GM19043 (cell line): Measurements from ENCODE around the gene FEZF2.

Experiments
- ATAC-seq: cut with Tn5 transposase; IDR thresholded peaks from one replicate; pipeline ENCODE4 v1.9.1; 2021; ENCODE audit warnings: low read depth; ENCODE audit not compliant: unreplicated experiment

Gene FEZF2

DNA sequence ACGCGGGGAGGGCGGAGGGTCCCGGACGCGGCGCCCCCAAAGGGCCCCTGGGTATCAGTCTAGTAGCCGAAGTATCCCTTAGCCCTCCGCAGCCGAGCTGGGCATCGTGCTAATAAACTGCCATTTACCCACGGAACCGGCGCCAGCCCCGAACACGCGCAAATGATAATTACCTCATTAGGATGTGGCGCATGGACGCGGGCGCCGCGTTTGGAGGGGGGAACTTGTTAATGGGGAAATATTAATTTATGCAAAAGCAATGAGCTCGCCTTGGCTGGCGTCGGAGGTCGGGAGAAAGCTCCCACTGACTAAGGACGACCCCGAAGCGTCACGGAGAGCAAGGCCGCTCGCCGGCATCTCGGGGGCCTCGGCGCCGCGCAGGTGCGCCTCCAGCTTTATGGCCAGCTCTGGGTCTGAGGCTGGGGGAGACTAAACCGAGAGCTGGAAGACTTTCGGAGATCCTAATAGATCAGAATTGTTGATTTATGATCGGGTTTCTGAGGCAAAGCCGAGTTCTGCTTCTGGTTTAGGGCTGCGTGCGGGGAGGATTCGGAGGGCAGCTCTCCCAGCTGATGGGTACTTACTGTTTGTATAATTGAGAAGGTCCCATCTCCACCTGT lies 474 bp upstream of the FEZF2 start:
- no peak for ATAC-seq

DNA sequence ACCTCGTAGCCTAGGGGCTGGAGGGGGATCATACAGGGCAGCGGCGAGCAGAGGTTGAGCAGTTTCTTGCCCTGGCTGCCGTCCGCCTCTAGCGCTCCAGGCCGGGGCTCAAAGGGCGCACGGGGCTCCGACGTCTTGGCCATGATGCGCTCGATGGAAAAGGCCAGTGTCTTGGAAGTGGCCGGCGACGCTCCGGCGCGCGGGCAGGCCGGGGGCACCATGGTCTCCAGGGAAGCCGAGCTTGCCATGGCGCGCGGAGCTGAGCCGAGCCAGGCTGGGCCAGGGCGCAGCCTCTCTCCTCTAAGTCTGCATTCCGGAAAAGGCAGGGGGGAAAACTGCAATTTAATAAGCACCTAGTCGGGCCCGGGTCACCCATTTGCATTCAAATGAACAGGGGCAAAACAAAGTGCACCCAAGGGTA lies 719 bp downstream of the FEZF2 start:
- ATAC-seq: no peak

DNA sequence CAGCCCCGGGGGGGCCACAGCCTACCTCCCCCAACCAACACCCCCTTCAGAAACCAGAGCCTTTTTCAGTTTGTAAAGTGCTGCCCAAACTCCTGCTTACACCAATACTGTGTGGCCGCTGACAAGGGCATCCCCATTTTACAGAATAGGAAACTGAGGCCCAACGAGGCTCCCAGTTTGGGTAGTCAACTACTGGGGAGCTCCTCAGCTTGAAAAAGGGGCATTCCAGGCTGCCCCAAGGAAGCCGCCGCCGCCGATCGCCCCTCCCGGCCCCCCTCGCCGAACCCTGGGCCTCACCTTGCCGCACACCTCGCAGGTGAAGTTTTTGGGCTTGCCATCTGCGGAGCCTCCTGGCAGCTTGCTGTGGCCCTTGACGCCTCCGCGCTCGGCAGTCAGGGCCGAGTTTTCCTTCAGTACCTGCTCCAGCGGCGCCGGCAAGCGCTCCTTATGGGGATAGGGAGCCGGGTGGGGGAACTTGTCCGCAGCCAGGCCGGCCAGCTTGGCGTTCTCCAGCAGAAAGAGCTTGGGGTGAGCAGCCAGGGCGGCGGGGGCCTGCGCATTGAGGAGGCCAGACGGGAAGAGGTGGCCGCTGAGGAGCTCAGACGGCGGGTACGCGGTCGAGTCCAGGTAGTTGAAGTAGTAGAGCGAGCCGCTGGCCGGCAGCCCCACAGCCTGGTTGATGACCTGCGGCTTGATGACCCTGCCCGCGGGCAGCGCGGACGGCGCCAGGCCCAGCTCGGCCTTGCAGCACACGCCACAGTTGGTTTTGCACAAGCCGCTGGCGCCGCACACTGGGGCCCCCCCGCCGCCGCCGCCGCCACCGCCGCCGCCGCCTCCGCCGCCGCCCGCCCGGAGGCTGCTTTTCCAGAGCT lies 1.4 kb downstream of the FEZF2 start:
- no peak for ATAC-seq

DNA sequence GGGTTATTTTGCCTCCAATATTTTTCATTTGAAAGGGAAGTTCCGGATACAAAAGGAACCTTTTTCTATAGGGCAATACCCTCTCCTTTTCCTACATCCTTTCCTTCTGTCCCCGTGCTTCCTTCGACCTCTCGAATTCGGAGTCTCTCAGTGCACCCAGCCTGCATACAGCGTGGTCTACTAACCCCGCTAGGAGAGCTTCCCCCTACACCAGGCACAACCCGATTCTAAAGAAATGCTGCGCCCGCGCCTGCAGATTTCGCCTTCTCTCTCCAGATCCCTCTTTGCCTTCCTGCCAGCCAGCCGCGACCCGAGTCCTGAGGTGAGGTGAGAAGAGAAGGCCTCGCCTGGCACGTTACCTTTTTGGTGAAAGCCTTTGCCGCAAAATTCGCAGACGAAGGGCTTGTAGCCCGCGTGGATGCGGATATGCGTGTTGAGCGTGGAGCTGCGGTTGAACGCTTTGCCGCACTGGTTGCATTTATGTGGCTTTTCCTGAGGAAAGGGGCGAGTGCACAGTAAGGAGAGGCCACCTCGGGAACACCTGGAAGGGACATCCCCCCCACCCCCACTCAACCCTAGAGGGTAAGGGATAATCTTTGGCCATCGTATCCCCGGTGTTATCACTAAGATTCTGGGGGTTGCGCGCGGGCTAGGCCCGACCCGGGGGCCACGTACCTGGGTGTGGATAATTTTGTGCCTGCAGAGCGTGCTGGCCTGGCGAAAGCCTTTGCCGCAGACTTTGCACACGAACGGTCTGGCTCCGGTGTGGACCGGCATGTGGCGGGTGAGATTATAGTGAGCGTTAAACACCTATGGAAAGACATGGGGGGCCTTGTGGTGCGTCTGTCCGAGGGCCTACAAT lies 2.3 kb downstream of the FEZF2 start:
- no peak for ATAC-seq

DNA sequence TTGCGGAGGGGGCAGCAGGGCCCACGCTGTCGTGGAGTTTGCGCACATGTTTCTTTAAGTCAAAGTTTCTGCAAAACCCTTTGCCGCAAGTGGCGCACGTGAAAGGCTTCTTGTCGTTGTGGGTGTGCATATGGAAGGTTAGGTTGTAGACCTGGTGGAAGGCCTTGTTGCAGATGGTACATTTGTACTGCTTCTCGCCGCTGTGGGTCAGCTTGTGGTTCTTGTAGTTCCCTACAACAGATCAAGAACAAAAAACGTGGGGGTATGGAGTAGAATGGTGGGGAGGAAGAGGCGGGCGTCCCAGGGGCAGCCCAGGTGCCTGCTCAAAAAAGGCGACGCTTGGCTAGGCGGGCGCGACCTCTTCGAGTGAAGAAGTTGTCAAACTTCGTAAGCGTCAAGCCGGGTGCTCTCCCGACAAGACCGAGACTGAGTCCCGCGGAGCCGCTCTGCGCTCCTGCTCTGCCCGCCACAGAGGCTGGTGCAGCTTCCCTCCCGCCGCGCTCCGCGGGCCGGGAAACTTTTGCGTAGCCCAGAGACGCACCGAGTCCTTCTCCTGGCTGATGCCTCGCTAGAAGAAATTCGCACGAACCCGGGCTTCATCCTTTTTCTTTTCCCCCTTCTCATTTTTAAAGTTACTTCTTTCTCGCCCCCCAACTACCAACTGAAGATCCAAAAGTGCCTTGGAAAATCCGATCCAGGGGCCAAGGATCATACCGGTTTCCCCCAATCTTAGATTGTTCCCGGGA lies 3.1 kb downstream of the FEZF2 start:
- ATAC-seq: no peak

DNA sequence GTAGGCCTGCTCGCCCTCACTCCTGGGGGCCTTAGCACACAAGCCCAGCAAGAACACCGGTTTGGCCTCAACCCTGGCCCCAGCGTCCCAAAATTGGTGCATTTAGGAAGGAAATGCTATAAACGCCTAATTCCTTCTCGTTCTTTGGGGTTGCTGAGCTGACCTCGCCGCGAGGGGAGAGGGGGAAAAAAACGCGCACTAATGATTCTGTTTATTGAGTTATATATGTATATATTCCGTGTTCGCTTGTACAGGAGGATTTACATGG lies 3.9 kb downstream of the FEZF2 start:
- ATAC-seq: no peak

DNA sequence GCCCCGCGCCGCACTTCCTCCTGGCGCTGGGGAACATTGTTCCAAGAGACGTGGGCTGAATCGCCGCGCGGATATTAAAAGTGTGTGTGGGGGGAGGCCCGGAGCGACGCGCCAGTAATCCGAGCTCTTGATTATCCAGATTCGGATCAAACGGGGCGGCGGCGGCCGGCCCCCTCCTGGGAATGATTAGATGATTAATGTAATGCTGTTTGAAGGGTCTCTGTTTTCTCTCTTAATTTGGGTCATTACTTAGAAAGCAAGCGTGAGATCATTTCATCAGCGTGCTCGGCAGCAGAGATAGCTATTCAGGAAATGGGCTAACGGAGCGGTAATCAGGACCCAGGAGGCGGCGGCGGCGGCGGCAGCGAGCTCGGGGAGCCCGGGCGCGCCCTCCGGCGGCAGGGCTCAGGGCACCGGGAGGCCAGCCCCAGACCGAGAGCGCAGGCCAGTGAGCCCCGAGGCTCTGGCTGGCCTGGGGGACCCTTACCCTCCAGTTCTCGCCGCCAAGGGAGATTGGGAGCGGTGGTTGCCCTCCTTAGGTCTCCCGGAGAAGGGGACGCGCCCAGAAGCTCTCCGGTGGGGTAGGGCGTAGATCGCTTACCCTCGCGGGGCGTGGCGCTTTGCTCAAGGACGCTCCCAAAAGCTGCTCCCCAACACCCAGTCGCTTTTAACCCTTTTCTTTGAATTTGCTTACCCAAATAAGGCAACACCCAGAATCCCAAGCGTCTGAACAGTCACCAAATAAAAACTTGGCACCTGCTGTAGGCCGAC lies 4.5 kb downstream of the FEZF2 start:
- no peak for ATAC-seq

DNA sequence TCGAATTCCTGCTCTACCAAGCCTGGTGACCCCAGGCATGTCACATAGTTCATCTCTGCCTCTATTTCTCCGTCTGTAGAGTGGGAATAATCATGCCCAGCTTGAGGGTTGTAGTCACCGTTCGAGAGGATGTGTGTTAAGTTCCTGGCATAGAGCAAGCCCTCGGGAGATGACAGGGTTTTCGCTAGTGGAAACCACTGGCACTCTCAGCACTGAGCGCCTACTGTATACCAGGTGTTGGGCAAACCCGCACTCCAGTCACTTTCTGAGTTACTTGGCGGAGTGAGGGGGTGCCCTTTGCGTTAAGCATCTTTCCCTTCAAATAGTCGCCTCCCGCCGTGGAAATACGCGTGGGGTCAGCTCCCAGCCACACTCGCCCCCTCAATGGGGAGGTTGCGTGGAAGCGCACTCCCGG lies 5.1 kb downstream of the FEZF2 start:
- no peak for ATAC-seq

DNA sequence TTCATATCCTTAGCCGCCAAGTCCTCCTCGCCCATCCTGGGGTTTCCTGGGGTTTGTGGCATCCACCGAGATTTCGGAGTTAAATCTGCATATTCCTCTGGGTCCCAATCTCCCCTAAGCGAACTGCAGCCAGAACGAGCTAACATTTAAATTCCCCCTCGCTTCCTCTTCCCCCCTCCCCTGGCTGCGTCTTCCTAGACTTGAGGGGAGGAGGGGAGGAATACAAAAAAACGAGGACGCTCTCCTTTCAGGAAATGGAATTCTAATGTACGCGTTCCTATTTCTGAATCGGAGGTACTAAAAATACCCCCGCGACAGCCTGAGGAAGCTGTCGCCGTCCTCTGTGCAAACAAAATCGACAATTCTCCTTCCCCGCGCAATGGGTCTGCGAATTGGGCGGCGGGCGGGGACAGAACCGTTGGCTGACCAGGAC lies 5.6 kb downstream of the FEZF2 start:
- ATAC-seq: no peak

DNA sequence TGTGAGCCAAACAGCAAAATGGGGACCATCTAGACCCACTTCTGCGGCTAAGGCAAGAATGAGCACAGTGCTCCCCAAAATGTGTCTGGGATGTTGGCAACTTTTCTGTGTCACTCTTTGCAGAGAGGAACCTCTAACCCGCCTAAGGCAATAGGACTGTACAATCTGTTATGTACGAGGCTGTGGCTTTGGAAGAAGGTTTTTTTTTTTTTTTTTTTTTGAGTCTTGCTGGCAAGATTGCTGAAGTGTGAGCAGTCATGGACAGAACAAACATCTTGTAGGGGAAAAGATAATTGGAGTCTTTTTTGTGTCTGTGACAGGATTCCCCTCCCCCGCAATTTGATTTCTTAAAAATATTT lies 7.2 kb downstream of the FEZF2 start:
- no peak for ATAC-seq

DNA sequence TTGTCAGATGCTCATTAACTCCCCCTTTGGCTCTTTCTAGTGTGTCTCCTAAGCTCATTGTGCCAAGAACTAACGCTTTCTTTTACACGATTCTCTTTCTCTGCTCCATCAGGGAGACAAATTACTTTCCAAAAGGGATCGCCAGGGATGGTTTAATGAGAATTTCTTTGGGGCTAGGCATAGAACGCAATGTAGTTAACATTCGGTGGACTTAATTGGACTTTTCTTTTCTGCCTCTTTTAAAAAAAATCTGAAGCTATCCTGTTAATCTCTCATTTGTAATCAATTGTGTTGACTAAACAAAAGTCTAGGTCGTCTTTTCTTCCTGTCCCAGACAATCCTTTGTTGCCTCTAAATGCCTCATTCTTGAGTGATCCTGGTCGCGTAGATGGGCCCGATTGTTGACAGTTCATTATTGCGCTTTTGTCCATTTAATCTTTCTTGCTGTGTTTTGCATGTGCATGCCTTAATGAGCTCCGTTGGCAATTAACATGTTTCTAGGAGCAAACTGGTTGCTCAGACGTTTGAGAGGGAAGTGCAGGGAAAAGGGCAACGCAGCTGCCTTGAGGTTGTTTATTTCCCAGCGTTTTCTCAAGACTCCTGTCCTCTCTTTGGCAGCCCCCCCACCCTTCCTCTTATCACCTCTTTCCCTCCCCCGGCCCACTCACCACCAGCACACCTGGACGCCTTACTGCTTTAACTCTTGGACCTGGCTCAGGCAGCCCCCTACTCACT lies 7.8 kb downstream of the FEZF2 start:
- ATAC-seq: no peak

DNA sequence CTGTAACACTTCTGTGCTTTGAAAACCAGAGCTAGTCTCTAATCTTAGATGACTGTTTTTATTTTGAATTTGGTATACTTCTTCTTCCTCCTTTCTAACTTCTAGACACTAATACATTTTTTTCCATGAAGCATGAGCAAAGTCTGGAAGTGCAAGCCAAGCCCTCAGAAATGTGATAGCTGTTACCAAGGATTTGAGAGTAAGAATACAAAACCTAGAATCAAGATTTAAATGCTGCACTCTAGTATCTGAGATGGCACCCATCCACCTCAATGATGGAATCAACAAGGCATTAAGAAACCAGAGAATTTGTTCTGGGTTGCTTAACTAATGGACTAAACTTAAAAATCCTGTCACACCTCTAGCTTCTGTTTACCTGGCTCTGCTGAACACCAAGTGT lies 9.2 kb downstream of the FEZF2 start:
- ATAC-seq: no peak

DNA sequence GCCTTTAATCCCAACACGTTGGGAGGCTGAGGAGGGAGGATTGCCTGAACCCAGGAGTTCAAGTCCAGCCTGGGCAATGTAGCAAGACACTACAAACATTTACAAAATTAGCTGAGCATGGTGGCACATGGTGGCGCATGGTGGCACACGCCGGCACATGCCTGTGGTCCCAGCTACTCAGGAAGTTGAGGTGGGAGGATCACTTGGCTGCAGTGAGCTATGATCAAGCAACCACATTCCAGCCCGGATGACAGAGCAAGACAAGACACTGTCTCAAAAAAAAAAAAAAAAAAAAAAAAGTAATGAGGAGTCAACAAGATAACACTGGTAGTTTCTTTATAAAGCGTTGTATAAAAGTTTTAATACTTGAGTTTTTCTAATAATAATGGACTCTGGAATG lies 10.1 kb downstream of the FEZF2 start:
- ATAC-seq: no peak

DNA sequence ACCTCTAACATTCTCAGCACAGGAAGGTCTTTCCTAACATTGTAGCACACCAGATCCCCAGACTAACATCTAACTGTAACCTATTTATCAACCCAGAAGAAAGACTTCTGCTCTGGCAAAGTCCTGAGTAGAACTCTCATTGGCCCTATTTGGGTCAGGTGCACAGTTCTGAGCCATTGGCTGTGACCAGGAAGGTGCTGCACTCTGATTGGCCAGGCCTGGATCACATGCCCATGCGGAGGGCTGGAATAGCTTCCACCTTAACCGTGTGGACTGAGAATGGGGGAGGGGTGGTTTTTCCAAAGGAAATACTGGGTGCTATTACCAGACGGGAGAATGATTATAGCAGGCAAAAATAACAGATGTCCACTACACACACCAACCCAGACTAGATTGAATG lies 11.5 kb downstream of the FEZF2 start:
- no peak for ATAC-seq

DNA sequence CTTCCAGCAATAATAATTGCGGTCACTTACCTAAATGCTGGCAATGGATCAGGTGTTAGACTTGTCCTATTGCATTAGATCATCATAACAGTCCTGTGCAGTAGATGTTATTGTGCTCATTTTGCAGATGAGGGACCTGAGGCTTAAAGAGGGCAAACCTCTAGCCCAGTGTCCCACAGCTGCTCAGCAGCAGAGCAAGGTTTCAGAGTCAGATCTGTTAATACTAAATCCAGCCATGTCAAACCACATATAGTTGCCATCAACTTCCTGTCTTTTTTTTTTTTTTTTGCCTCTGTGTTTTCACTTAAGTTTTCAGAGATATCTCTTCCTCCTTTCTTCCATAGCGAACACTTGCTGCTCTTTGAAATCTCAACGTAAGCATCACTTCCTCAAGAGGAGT lies 12.1 kb downstream of the FEZF2 start:
- peak; percentile 99 for ATAC-seq

DNA sequence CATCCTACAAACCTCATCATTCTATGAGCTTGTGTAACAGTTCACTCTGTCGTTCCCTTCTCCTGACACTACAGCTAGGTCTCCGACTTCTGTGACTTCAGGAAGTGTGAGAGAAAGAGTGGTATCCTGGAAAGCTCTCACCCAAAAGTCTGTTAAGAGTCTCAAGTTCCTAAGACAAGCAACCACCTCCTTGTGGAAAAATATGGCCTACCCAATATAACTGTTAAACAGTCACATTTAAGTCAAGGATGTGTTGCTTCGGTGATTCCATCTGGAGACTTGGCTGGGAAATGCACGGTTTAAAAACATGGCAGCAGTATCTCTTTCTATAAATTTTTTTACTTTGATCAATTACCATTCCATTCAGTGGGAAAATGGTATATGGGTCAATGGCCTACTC lies 13.8 kb downstream of the FEZF2 start:
- no peak for ATAC-seq

DNA sequence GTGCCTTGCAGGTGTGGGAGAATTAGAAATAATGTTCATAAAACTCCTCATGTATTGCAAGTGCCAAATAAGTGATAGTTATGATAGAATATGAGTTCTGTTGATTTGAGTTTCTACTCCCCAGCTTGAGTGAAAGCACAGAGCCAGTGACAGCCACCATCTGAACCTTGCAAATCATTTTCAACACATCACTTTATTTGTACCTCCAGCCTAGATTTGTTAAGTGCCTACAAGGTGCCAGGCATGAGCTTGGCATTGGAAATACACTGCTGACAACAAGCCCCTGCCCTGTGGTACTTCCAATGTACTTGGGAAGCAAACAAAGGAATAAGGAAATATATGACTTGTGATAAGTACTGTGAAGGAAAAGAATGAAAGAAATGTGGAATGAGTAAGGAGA lies 17.0 kb downstream of the FEZF2 start:
- no peak for ATAC-seq

DNA sequence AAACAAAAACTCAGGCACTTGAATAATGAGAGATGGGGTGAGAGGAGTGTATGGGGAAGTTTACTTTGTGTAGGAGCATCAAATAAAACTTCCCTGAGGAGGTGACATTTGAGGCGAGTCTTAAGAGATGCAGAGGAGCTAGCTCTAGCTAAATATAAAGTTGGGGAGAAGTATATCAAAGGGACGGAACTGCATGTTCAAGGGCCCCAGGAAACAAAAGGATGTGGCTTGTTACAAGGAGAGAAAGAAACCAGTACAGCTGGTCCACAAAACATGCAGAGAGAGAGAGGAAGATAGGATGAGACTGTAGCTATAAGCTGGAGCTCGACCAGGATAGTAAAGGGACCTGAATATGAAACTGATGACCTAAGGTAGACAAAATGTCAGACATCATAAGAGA lies 17.6 kb downstream of the FEZF2 start:
- no peak for ATAC-seq

DNA sequence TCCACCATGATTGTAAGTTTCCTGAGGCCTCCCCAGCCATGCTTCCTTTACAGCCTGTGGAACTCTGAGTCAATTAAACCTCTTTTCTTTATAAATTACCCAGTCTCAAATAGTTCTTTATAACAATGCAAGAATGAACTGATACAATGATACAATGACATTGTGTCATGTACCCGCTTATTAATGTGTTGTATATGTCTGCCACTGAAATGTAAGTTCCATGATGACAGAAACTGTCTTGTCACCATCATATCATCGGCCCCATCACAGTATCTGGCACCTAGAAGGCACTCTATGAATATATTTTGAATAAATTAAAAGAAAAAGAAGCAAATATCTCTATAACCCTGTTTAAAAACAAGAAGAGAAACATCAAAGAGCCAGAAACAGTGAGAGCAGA lies 29.6 kb downstream of the FEZF2 start:
- no peak for ATAC-seq

DNA sequence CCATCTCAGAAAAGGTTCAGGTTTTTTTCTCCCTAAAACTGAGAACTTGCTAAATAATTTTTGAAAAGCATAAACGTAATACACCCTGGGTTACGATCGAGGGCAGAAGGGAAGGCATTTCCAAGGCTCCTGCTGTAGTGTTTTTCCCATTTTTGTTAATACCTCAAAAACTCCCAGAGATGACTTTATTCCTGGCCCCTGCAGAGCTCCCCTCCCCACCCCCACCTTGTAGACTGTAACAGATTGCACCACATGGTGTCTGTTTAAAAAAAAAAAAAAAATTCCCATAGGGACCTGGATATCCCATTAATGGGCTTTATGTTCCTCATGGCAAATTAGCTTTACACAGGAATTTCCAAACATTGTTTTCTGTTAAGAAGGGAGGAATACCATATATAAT lies 38.2 kb downstream of the FEZF2 start:
- no peak for ATAC-seq
